Right cardiac atrium (tissue), 5 donors: ENCODE data around the gene SLC9A3. TPM values are rescaled to one million over a fixed set of nuclear protein-coding genes. Genes with fewer than 3 reads are reported as not detected.

Source experiments
- ATAC-seq, 2 donors: fragments of 200-7000 bp; cut with Tn5 transposase; one replicate each; pipeline versions ENCODE4 v1.8.0 to v1.9.1; 2020; ENCODE audit warnings: moderate library complexity in 2 of 2, mild to moderate bottlenecking in 1 of 2
- DNase-seq, 3 donors: peaks; one replicate each; pipeline ENCODE4 v3.0.0-alpha.2; 2020
- H3K27ac ChIP-seq: one replicate; pipeline ENCODE4 v1.5.1; 2013; ENCODE audit warnings: mild to moderate bottlenecking, low read length, control low read depth, moderate library complexity
- H3K27me3 ChIP-seq: one replicate; pipeline ENCODE4 v1.6.1; 2013; ENCODE audit not compliant: control insufficient read depth, insufficient read depth
- H3K4me1 ChIP-seq: one replicate; pipeline ENCODE4 v1.6.1; 2013; ENCODE audit warnings: low read length; ENCODE audit not compliant: control insufficient read depth, insufficient read depth
- H3K4me3 ChIP-seq: one replicate; pipeline ENCODE4 v1.5.1; 2013; ENCODE audit warnings: low read length, control low read depth
- H3K9me3 ChIP-seq: one replicate; pipeline ENCODE4 v1.6.1; 2013; ENCODE audit warnings: low read length; ENCODE audit not compliant: control insufficient read depth
- WGBS: extraction: QIAGEN DNeasy Blood & Tissue Kit; methylation state at CpG from one replicate; pipeline ENCODE4 v1.1.7; 2013; 5-methylcytosine and 5-hydroxymethylcytosine counted together
- intact Hi-C, 4 donors: fragments of 100-400 bp; cut with DNase I; formaldehyde crosslinking; loops; one replicate each; pipeline versions ENCODE4 v1.11.0 to v1.14.0; 2022 to 2023
- long read RNA-seq, 4 donors: library from polyadenylated mRNA; unstranded; transcript quantifications; one replicate each; pipeline ENCODE4 v2.0.0, GENCODE V29; 2020 to 2021
- polyA plus RNA-seq: library from polyadenylated mRNA; stranded (reverse); fragments of 200-250 nt; gene quantifications from one replicate; pipeline ENCODE4 v1.2.3, GENCODE V29; 2013
- total RNA-seq, 4 donors: library from RNA; stranded (reverse); fragmentation: NEBNext Ultra II Directional; extraction: Animal tissue kit (Norgen Biotek cat#: 25700); gene quantifications; one replicate each; pipeline ENCODE4 v1.2.1, GENCODE V29; 2021
- donor health status: healthy with polysubstance abuse.
- donor health status: DM: no; HTN: yes; CAD: no.
- donor health status: DM: no; HTN: no; CAD: no.
- donor health status: DM: no; HTN: yes; CAD: no; lungs with severe emphysema.
- donor health status: DM: yes; HTN: yes; CAD: no.

SLC9A3 gene
- 1 to 10 TPM in 2 of 4 donors, under 1 TPM in 2; 0.94 to 1.1 (median 0.99) TPM for total RNA-seq
- polyA plus RNA-seq: 1.1 TPM
- long read RNA-seq, donor 1: 0 reads
- long read RNA-seq, donor 2, partial matches to known transcripts: 0 of 13 reads
- long read RNA-seq, donor 2, other reads (novel, unspliced or antisense): 13 of 13 reads
- long read RNA-seq, donor 3: 0 reads
- long read RNA-seq, donor 4: 0 reads

DNA sequence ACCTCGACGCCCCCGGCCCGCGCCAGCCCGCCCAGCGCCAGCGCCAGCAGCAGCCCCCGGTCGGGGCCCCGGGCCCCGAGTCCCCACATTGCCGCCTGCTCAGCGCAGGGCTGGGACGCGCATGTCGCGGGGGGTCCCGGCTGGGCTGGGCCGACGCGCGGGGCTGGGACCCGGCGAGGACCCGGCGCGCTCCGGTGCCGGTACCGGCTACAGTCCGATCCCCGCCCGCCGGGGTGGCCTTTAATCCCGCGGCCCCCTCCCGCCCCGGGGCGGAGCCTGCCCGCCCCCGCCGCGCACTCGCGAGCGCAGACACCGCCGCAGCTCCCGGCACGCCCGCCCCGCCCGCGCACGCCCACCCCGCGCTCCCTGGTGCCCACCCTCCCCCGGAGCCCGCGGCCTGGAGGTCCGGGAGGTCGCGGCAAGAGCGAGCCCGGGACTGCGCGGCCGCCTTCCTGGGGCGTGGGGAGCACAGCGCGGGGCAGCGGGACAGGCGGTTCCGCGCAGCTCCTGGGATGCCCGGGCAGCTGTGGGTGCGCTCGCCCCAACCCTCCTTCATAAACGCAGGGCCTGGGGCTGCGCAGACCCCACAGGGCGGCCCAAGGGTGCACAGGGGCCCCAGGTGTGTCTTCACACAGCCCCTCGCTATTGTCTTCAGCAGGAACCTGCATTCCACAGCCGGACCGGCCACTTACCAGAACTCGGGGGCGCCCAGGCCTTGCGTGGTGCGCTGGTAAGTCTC lies at the start of gene SLC9A3:
Gene SLC9A3 (minus strand): TSS at position 216 of the 739 bp plus-strand sequence.
- H3K9me3 ChIP-seq: no peaks in the 10 kb centered on the region
- peak; percentile 7 to 49 (median 37) for DNase-seq
- no peaks in the 10 kb centered on the region for H3K27me3 ChIP-seq
- WGBS: 3% methylated on average over 89 of the region's 89 CpGs
- no peak for ATAC-seq
- no peaks in the 10 kb centered on the region for H3K4me1 ChIP-seq
- no peak within 1 kb of the TSS for H3K27ac ChIP-seq
- intact Hi-C loops: no loop called here
- H3K4me3 ChIP-seq: peak within 1 kb of the TSS; percentile 40

DNA sequence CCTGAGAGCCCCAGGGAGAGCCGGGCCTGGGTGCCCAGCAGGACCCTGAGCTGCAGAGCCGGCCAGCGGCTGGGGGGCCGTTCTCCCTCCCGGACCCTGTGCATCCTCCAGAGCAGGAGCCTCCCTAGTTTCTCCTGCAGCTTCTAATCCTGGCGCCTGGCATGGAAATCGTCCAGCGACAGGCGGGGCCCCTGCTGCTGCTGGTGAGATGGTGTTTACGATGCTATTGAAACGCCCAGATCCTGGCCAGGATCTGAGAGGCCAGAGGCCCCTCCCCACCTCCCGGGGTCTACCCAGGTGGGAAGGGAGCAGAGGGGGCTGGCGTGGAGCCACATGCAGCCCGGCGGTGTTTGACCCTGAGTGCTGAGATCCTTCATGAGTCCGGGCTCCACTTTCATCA lies 49.7 kb upstream of the SLC9A3 start:
- Histone ChIP-seq H3K9me3 (peaks cover 11% of the 10 kb centered on the region), H3K27me3 (no peaks in the 10 kb centered on the region), H3K4me1 (no peaks in the 10 kb centered on the region), H3K4me3 (no peak overlapping the region), H3K27ac (no peak overlapping the region)
- DNase-seq (no peak), ATAC-seq (no peak)
- 41% methylated on average over 16 of the region's 16 CpGs for WGBS
- intact Hi-C loops: no loop called here

DNA sequence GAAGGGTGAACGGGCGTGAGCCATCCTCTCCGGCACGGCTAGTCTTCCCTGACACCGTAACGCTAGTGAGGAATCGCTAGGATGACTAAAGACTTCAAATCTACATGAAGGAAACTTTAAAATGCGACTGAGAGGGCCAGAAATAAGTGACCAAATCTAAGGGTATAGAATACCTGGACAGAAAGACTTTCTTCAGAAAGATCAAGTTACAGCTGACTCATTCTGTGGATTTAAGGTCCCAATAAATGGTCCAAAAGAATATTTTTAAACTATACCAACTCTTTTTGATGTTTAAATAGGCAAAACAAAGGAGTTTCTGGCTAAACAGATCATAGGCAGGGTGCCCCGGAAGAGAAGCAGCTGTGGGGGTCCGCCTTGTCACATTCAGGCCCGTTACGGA lies 49.0 kb upstream of the SLC9A3 start:
- 89% methylated on average over 12 of the region's 12 CpGs for WGBS
- no peak overlapping the region for H3K27ac ChIP-seq
- no peaks in the 10 kb centered on the region for H3K4me1 ChIP-seq
- ATAC-seq: no peak
- no peak overlapping the region for H3K4me3 ChIP-seq
- peaks cover 11% of the 10 kb centered on the region for H3K9me3 ChIP-seq
- DNase-seq: no peak
- intact Hi-C loops: no loop called here
- H3K27me3 ChIP-seq: no peaks in the 10 kb centered on the region

DNA sequence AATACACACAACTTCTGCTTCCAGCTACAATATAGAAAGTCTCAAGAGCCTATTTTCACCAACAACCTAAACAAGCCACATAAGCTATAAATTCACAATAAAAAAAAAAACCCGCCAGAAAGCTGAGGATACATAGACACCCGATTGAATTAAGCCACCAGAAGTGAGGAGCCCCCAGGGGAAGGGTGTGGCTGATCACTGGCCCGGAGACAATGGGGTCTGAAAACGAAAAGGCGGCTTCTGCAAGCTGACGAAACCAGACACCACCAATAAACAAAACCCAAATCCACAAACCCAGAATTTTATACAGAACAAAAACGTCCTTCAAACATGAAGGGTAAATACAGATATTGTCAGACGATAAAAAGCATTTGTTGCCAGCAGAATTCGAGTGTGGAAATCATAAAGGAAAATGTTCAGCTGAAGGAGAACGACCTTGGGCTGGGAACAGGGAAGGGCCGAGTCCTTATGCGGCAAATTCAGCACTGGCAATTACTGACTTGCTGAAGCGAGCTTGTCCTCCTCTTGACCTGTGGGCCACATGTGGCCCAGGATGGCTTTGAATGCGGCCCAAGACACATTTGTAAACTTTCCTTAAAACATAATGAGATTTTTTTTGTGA lies 48.3 kb upstream of the SLC9A3 start:
- H3K27ac ChIP-seq: no peak overlapping the region
- H3K9me3 ChIP-seq: peaks cover 11% of the 10 kb centered on the region
- intact Hi-C loops: no loop called here
- no peak overlapping the region for H3K4me3 ChIP-seq
- H3K27me3 ChIP-seq: no peaks in the 10 kb centered on the region
- H3K4me1 ChIP-seq: no peaks in the 10 kb centered on the region
- ATAC-seq (no peak), DNase-seq (no peak)
- WGBS: 59% methylated on average over 14 of the region's 14 CpGs

- intact Hi-C loops: no loop called here
- no peak overlapping the region for H3K27ac ChIP-seq
Observed at GRCh38 chr5:571791-572190, 47.5 kb upstream of the SLC9A3 start.

GRCh38 chr5:570886-571285 lies 46.6 kb upstream of the SLC9A3 start:
- H3K4me1 ChIP-seq: no peaks in the 10 kb centered on the region
- no peak for DNase-seq
- no peaks in the 10 kb centered on the region for H3K27me3 ChIP-seq
- no peak overlapping the region for H3K4me3 ChIP-seq
- ATAC-seq: no peak
- WGBS: 84% methylated on average over 8 of the region's 8 CpGs
- no peak overlapping the region for H3K27ac ChIP-seq
- intact Hi-C loops: no loop called here
- peaks cover 8% of the 10 kb centered on the region for H3K9me3 ChIP-seq

More at GRCh38 chr5:571791-572190, 47.5 kb upstream of the SLC9A3 start:
- Histone ChIP-seq H3K27me3 (no peaks in the 10 kb centered on the region), H3K9me3 (peaks cover 11% of the 10 kb centered on the region), H3K4me1 (no peaks in the 10 kb centered on the region), H3K4me3 (no peak overlapping the region)
- 87% methylated on average over 13 of the region's 13 CpGs for WGBS
- no peak for ATAC-seq
- no peak for DNase-seq

DNA sequence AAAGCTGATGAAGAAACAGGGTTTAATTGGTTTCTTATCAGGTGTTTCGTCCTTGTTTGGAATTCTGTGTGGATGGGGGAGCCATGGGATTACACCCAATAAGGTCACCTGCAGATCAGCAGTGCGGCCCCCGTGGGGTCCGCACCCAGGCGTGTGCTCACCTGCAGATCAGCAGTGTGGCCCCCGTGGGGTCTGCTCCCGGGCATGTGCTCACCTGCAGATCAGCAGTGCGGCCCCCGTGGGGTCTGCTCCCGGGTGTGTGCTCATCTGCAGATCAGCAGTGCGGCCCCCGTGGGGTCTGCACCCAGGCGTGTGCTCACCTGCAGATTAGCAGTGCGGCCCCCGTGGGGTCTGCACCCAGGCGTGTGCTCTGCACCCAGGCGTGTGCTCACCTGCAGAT lies 46.2 kb upstream of the SLC9A3 start:
- intact Hi-C loops: no loop called here
- DNase-seq: no peak
- Histone ChIP-seq H3K27me3 (no peaks in the 10 kb centered on the region), H3K9me3 (peaks cover 5% of the 10 kb centered on the region), H3K4me1 (no peaks in the 10 kb centered on the region), H3K4me3 (no peak overlapping the region), H3K27ac (no peak overlapping the region)
- WGBS: 86% methylated on average over 17 of the region's 17 CpGs
- no peak for ATAC-seq

DNA sequence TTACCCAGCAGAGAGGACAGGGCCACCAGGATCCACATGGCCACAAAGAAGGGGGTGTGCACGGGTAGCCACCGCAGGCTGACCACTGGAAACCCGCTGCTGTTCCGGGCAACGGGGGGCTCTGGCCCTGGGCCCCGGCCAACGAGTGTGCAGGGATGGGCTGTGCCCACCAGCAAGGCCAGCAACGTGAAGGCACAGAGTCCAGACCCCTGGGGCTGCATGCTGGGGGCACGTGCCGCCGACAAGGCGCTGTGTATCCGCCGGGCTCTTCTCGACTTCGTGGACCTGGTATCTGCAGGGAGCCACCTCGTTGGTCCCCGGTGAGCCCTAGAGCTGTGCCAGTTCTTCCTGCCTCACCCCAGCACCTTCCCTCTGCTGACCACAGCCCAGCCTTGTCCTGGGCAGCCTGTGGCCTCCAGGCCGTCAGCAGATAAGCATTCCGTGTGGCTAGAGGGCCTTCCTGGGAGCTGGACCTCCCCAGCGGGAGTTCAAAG lies 45.7 kb upstream of the SLC9A3 start:
- Histone ChIP-seq H3K4me3 (no peak overlapping the region), H3K4me1 (no peaks in the 10 kb centered on the region), H3K27ac (no peak overlapping the region), H3K9me3 (peaks cover 4% of the 10 kb centered on the region), H3K27me3 (no peaks in the 10 kb centered on the region)
- DNase-seq (no peak), ATAC-seq (peak in 1 of 2 donors; percentile 14)
- intact Hi-C loops: no loop called here
- WGBS: 79% methylated on average over 21 of the region's 21 CpGs

DNA sequence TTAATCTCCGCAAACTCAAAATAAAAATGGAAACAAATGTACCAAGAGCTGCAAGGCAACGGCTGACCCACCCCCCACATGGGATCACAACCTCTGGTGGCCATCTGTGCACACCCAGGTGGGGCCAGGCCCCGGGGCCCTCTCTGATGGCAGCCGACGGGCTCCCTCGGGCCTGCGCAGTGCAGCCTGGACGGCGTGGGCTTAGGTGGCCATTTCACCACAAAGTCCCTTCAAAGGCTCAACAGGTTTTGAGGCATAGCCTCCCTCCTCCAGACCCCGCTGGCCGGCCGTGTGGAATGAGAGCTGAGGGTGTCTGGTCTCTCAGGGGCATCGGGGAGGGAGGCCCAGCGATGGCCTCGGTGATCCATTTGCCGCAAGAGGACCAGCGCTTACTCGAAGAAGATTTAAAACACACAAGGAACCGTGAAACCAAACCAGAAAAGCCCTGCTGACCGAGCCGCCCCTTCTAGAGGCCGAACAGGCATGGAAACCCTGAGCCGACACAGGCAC lies 45.2 kb upstream of the SLC9A3 start:
- intact Hi-C loops: no loop called here
- Histone ChIP-seq H3K27me3 (no peaks in the 10 kb centered on the region), H3K27ac (no peak overlapping the region), H3K4me3 (no peak overlapping the region), H3K9me3 (peaks cover 4% of the 10 kb centered on the region), H3K4me1 (no peaks in the 10 kb centered on the region)
- DNase-seq: no peak
- ATAC-seq: no peak
- WGBS: 87% methylated on average over 23 of the region's 23 CpGs

GRCh38 chr5:568809-569208 lies 44.6 kb upstream of the SLC9A3 start:
- Histone ChIP-seq H3K4me1 (no peaks in the 10 kb centered on the region), H3K27ac (no peak overlapping the region), H3K9me3 (peaks cover 4% of the 10 kb centered on the region), H3K4me3 (no peak overlapping the region), H3K27me3 (no peaks in the 10 kb centered on the region)
- DNase-seq (no peak), ATAC-seq (no peak)
- intact Hi-C loops: no loop called here
- 83% methylated on average over 8 of the region's 8 CpGs for WGBS
